ENCODE data around the gene CACNA1S. TPM values are rescaled to one million over a fixed set of nuclear protein-coding genes. Genes with fewer than 3 reads are reported as not detected.

Gene CACNA1S
- total RNA-seq, 1 experiment from 2014 or later, result not detected

DNA sequence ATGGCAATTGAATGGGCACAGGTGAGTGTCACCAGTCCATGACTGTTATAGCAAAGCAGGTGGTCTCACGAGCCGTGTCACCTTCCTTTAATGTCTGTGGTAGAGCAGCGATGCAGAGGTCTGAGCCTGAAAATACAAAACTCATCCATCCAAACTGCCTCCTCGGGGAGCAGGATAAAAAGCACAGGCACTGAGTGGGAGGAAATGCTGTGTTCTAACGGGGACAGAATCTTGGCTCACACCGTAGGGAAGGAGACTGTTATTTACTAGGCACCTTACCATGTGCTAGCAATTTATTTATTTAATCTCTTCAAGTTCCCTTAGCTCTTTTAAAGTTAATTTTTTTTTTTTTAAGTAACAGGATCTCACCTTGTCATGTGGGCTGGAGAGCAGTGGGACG is 13.6 kb upstream of the CACNA1S start:
- Histone ChIP-seq H3K27me3 (ENCODE audit: control insufficient read depth, insufficient read depth, low read length) (peaks cover 11% of the 10 kb centered on the region), H3K9me3 (ENCODE audit: control insufficient read depth, insufficient read depth, low read depth, low read length) (no peaks in the 10 kb centered on the region), H3K4me3 (ENCODE audit: low read depth in 2 of 2, low read length in 2 of 2) (no peak overlapping the region), H3K4me1 (ENCODE audit: control insufficient read depth, insufficient read depth, low read length) (peaks cover 5% of the 10 kb centered on the region), H3K36me3 (ENCODE audit: control insufficient read depth, insufficient read depth, low read length) (no peaks in the 10 kb centered on the region), H3K27ac (ENCODE audit: low read length) (no peak overlapping the region)
- TF ChIP-seq SIN3A (IDR thresholded peaks at IDR 0.05; ENCODE audit: borderline replicate concordance, insufficient read depth, low read depth, low read length) (no peak), POLR2AphosphoS5 (IDR thresholded peaks at IDR 0.05; ENCODE audit: low read depth, low read length) (no peak), TCF7L2 (IDR thresholded peaks at IDR 0.05; ENCODE audit: low read depth, low read length) (no peak), REST (IDR thresholded peaks at IDR 0.05; ENCODE audit: insufficient read depth in 1 of 2, low read depth in 2 of 2, low read length in 1 of 2) (no peak)
- TF ChIP-seq, protein P1, sequence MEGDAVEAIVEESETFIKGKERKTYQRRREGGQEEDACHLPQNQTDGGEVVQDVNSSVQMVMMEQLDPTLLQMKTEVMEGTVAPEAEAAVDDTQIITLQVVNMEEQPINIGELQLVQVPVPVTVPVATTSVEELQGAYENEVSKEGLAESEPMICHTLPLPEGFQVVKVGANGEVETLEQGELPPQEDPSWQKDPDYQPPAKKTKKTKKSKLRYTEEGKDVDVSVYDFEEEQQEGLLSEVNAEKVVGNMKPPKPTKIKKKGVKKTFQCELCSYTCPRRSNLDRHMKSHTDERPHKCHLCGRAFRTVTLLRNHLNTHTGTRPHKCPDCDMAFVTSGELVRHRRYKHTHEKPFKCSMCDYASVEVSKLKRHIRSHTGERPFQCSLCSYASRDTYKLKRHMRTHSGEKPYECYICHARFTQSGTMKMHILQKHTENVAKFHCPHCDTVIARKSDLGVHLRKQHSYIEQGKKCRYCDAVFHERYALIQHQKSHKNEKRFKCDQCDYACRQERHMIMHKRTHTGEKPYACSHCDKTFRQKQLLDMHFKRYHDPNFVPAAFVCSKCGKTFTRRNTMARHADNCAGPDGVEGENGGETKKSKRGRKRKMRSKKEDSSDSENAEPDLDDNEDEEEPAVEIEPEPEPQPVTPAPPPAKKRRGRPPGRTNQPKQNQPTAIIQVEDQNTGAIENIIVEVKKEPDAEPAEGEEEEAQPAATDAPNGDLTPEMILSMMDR (IDR thresholded peaks at IDR 0.05), result no peak
- POLR2A ChIA-PET, result no interaction called here
- intact Hi-C loops (cut with micrococcal nuclease; ENCODE audit: unreplicated experiment) (no loop called here), in situ Hi-C loops (cut with HindIII; ENCODE audit: low pct_unique_long_range_greater_than_20kb, low sequenced_read_pairs) (no loop called here)
- CTCF ChIA-PET, result no interaction called here
- no peak for DNase-seq (ENCODE audit: low read depth, low spot score)
- BruUV-seq (replicated peaks), result no TSS peak
- no peak for ATAC-seq

- ChIA-PET CTCF (no interaction called here), POLR2A (no interaction called here)
- peaks cover 11% of the 10 kb centered on the region for H3K27me3 ChIP-seq (ENCODE audit: control insufficient read depth, insufficient read depth, low read length)
Measured at GRCh38 chr1:201125019-201125418, 12.8 kb upstream of the CACNA1S start.

DNA sequence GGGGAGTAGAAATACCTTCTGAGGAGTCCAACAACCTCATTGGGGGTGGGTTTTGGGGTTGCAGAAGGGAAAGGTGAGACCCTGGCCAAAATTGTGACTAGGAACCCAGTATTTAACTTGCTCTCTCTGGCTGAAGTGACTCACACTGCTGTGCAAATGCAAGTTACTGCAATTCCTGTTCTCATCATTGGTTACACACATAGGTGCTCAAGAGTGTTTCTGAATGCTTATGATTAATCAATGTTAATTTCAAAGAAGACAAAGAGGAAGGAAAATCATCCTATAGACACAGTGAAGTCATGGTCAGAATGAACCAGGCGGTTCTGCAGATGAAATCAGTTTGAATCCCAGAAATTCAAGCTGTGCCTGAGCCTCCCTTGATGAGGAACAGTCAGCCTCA is 11.6 kb upstream of the CACNA1S start:
- Histone ChIP-seq H3K4me3 (ENCODE audit: low read depth in 2 of 2, low read length in 2 of 2) (no peak overlapping the region), H3K36me3 (ENCODE audit: control insufficient read depth, insufficient read depth, low read length) (no peaks in the 10 kb centered on the region), H3K9me3 (ENCODE audit: control insufficient read depth, insufficient read depth, low read depth, low read length) (no peaks in the 10 kb centered on the region), H3K27ac (ENCODE audit: low read length) (no peak overlapping the region), H3K4me1 (ENCODE audit: control insufficient read depth, insufficient read depth, low read length) (peaks cover 5% of the 10 kb centered on the region), H3K27me3 (ENCODE audit: control insufficient read depth, insufficient read depth, low read length) (peaks cover 11% of the 10 kb centered on the region)
- TF ChIP-seq, protein P1 (IDR thresholded peaks at IDR 0.05), result no peak
- no peak for TF ChIP-seq POLR2AphosphoS5 (IDR thresholded peaks at IDR 0.05; ENCODE audit: low read depth, low read length)
- TF ChIP-seq TCF7L2 (IDR thresholded peaks at IDR 0.05; ENCODE audit: low read depth, low read length), result no peak
- TF ChIP-seq REST (IDR thresholded peaks at IDR 0.05; ENCODE audit: insufficient read depth in 1 of 2, low read depth in 2 of 2, low read length in 1 of 2), result no peak
- TF ChIP-seq SIN3A (IDR thresholded peaks at IDR 0.05; ENCODE audit: borderline replicate concordance, insufficient read depth, low read depth, low read length), result no peak
- ChIA-PET POLR2A (no interaction called here), CTCF (no interaction called here)
- in situ Hi-C loops (cut with HindIII; ENCODE audit: low pct_unique_long_range_greater_than_20kb, low sequenced_read_pairs) (no loop called here), intact Hi-C loops (cut with micrococcal nuclease; ENCODE audit: unreplicated experiment) (no loop called here)
- DNase-seq (ENCODE audit: low read depth, low spot score) (no peak), ATAC-seq (no peak)
- no TSS peak for BruUV-seq (replicated peaks)

More at GRCh38 chr1:201125019-201125418, 12.8 kb upstream of the CACNA1S start:
- no peak overlapping the region for H3K27ac ChIP-seq (ENCODE audit: low read length)
- no peak overlapping the region for H3K4me3 ChIP-seq (ENCODE audit: low read depth in 2 of 2, low read length in 2 of 2)
- ATAC-seq (no peak), DNase-seq (ENCODE audit: low read depth, low spot score) (no peak)
- H3K9me3 ChIP-seq (ENCODE audit: control insufficient read depth, insufficient read depth, low read depth, low read length), result no peaks in the 10 kb centered on the region
- no peak for TF ChIP-seq POLR2AphosphoS5 (IDR thresholded peaks at IDR 0.05; ENCODE audit: low read depth, low read length)
- TF ChIP-seq SIN3A (IDR thresholded peaks at IDR 0.05; ENCODE audit: borderline replicate concordance, insufficient read depth, low read depth, low read length), result no peak
- no peak for TF ChIP-seq TCF7L2 (IDR thresholded peaks at IDR 0.05; ENCODE audit: low read depth, low read length)
- peaks cover 5% of the 10 kb centered on the region for H3K4me1 ChIP-seq (ENCODE audit: control insufficient read depth, insufficient read depth, low read length)
- no TSS peak for BruUV-seq (replicated peaks)
- in situ Hi-C loops (cut with HindIII; ENCODE audit: low pct_unique_long_range_greater_than_20kb, low sequenced_read_pairs) (no loop called here), intact Hi-C loops (cut with micrococcal nuclease; ENCODE audit: unreplicated experiment) (no loop called here)
- no peaks in the 10 kb centered on the region for H3K36me3 ChIP-seq (ENCODE audit: control insufficient read depth, insufficient read depth, low read length)

Measured in Panc1 (cell line).